GM19025 (cell line): ENCODE data around the gene ENKUR.
"Not testable (repeated sequence)": the region's sequence is repeated elsewhere in the genome, so short reads cannot be mapped to it uniquely, and the experiment has no call there.

ENCODE experiments used
- ATAC-seq: cut with Tn5 transposase; IDR thresholded peaks from one replicate; pipeline ENCODE4 v1.9.1; 2021; ENCODE audit warnings: mild to moderate bottlenecking, low read depth, moderate library complexity; ENCODE audit not compliant: unreplicated experiment

ENKUR gene

GRCh38 chr10:25024528-25024927 lies 8.6 kb upstream of the ENKUR start:
- no peak for ATAC-seq

- no peak for ATAC-seq
Measured at GRCh38 chr10:25023278-25023677, 7.3 kb upstream of the ENKUR start.

DNA sequence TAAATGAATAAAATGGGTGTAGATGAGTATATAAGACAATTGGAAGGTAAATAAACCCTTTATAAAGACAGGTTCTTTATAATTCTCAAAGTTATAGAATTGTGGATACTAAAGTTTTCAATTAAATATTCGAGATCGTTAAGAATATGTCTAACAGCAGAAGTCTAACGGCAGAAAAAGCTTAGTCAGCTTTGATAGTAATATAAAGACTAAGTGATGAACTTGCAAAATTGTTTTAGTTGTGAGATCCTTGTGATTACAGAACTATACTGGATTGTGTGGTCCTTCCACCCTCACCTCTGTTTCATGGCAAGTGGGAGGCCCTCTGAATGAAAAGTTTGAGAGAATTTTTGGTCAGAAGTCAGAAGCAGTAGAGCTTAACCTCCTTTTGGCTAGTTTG lies 2.7 kb upstream of the ENKUR start:
- ATAC-seq, result no peak

DNA sequence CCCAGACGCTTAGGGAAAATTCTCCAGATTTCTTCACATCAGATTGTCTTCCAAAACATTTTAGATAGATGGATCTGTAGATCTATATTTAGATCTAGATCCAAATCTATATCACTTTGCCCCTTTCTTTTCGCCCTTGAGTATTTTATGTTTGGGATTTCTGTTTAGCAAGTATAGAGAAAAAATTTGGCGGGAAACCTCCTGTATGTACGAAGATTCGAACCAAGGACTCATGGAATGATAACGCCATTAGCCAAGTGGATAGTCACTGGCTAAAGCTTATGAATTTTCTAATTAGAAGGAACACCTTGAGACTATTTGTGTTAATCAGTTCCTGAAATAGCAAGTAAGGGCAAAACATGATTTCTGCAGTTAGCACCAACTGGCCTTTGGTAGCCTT lies 1.7 kb upstream of the ENKUR start:
- ATAC-seq, result no peak

GRCh38 chr10:25017154-25017590 lies 1.2 kb upstream of the ENKUR start:
- no peak for ATAC-seq

- peak; percentile 99 for ATAC-seq
Measured at GRCh38 chr10:25016376-25017153, 607 bp upstream of the ENKUR start, which contains the start of gene THNSL1. TSS of gene THNSL1 (plus strand) at chr10:25016612. CDS start at chr10:25023224, 6,612 bp downstream.

DNA sequence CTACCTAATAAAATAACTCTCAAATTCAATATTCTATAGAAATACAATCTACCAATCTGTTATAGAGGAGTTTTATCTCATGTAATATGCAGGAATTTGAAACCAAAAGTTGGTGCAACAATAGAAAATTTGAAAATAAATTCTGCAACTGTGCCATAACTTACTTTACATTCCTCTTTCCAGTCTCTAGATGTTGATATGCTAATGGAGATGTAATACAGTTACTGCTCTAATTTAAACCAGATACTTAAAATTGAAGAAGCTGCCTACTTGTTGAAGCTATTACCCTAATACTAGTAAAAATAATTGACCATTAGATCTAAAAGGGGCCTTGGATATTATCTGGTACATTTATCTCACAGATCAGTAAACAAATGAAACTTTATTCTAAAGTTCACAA lies 1.4 kb downstream of the ENKUR start:
- ATAC-seq, result no peak

DNA sequence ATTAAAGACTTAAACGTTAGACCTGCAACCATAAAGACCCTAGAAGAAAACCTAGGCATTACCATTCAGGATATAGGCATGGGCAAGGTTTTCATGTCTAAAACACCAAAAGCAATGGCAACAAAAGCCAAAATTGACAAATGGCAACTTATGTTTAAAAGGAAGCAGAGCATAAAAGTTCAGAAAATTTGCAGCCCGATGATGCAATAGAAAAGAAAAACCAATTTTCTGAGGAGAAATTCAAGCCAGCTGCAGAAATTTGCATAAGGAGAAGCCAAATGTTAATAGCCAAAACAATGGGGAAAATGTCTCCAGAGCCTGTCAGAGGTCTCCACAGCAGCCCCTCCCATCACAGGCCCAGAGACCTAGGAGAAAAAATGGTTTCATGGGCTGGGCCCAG lies 4.4 kb downstream of the ENKUR start:
- not testable (repeated sequence) for ATAC-seq

GRCh38 chr10:24998044-24998443 lies 17.9 kb downstream of the ENKUR start:
- no peak for ATAC-seq

- ATAC-seq, result no peak
Measured at GRCh38 chr10:24995072-24995471, 20.9 kb downstream of the ENKUR start.

- ATAC-seq, result no peak
Measured at GRCh38 chr10:24993237-24993958, 22.6 kb downstream of the ENKUR start.

- ATAC-seq, result no peak
Measured at GRCh38 chr10:24992512-24993133, 23.3 kb downstream of the ENKUR start.

- no peak for ATAC-seq
Measured at GRCh38 chr10:24991298-24991697, 24.7 kb downstream of the ENKUR start.

- no peak for ATAC-seq
Measured at GRCh38 chr10:24989867-24990266, 26.1 kb downstream of the ENKUR start.

- ATAC-seq, result no peak
Measured at GRCh38 chr10:24988831-24989640, 26.9 kb downstream of the ENKUR start.

DNA sequence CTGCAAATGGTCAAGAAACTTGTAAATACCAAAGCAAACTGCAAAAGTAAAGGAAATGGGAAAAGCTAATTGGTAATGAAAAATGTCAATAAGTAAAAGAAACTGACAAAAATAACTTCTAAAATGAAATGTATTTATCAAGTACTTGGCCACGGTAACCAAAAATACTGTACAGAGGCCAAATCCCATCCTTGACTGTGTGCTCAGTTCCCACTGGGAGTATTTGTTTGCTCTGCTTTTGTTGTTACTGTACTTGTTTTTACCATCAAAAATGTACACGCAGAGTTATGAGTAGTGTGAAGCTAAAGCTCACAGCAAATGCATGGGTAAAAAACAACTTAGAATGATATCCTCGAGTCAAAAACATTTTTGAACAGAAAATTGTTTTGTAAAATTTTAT lies 31.1 kb downstream of the ENKUR start:
- ATAC-seq, result no peak

DNA sequence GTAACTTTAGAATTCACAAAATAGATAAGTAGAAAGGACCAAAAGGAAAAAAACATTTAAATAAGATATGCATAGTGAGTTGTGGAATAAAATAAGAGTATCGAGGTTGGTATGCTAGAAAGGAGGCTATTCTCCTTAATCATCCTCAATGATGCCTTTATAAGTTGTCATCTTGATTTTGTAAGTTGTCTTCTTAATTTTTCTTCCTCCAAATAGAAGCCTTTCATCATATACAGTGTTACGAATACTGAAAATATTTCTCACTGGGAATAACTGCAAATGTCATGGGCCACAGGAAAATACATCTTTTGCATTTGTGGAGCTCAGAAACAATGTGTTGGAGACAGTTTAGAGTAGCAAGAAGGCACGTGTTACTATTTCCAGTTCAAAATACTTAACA lies 32.0 kb downstream of the ENKUR start:
- no peak for ATAC-seq

DNA sequence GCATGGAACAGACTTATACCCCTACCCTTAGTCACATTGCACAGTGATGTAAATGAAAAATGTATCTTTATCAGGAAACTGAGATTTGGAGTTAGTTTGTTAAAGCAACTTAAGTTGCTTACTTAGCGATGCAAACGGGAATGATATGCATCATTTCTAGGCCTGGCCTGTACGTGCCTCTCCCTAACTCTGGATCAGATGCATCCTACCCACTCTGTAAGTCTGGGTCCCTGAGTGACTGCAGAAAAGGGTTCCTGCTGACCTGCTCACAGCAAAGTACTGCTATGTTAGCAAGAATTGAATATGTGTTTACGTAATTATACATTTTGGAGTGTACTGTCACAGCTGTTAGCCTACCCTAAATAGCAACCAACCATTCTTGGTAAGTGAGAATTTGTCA lies 32.8 kb downstream of the ENKUR start:
- ATAC-seq, result no peak

DNA sequence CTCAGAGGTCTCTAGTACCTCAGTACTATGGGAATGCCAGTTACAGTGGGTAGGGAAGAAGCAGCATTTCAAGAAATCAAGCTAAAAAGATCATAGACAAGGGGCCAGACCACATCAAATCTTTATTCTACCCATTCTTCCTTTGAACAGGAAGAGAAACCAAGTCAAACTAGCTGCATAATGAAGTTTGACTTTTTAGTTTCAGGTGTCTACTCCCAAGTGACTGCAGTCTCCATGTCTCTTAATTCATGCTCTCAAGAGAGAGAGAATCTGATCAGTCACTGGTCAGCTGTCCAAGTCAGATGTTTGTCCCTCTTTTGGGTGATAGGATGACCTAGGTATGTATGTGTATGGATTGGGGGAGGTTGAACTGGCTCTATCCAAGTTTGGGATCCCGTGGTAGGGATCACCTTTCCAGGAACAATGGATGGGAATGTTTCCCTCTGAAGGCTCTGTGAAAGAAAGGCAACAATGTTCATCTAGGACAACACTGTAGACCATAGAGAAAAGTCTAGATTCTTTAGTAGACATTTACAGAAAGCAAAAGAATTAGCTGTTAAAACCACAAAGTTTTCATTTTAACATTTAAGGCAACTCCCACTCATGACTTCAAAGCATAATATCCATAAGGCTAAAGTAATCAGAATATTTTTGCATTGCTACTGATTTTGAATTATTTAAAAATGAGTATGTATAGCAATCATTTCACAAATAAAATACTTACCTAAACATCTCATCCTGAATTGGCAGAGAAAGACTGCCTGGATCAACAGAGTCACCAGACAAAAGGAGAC lies 33.4 kb downstream of the ENKUR start:
- ATAC-seq, result peak; percentile 78
